Activated naive CD4-positive, alpha-beta T cell treated with anti-CD3 and anti-CD28 coated beads, Interleukin-2, amount 10 ng/mL, durations not matched to agents 7 days and 5 days (primary cell): Measurements from ENCODE around the gene SLC35E1.

Source experiments
- CTCF ChIA-PET: fragments of 350-600 bp; sonication (Branson Sonifier 250); formaldehyde crosslinking; loops from one replicate; lab custom pipeline; 2021; ENCODE audit warnings: antibody characterized with exemption; lab: Charles Lee
- DNase-seq: peaks from one replicate; pipeline ENCODE4 v3.0.0-alpha.2; 2020
- H3K27ac Mint-ChIP-seq: one replicate; pipeline ENCODE4 v1.8.0; 2021; ENCODE audit warnings: mild to moderate bottlenecking, moderate library complexity, mixed read lengths
- H3K27me3 Mint-ChIP-seq: one replicate; pipeline ENCODE4 v1.8.0; 2021; ENCODE audit warnings: mild to moderate bottlenecking, mixed read lengths
- H3K36me3 Mint-ChIP-seq: one replicate; pipeline ENCODE4 v1.8.0; 2021; ENCODE audit warnings: mixed read lengths
- H3K4me1 Mint-ChIP-seq: one replicate; pipeline ENCODE4 v1.8.0; 2021; ENCODE audit warnings: mixed read lengths
- H3K4me3 Mint-ChIP-seq: one replicate; pipeline ENCODE4 v1.8.0; 2021; ENCODE audit warnings: mild to moderate bottlenecking, moderate library complexity, mixed read lengths
- H3K9me3 Mint-ChIP-seq: one replicate; pipeline ENCODE4 v1.8.0; 2021; ENCODE audit warnings: mixed read lengths

SLC35E1 gene

GRCh38 chr19:16581971-16582343 lies 9.7 kb upstream of the SLC35E1 start:
- H3K27me3 Mint-ChIP-seq, result no peaks in the 10 kb centered on the region
- H3K4me1 Mint-ChIP-seq, result peaks cover 60% of the 10 kb centered on the region
- no peak overlapping the region for H3K4me3 Mint-ChIP-seq
- peak overlapping the region; percentile 97 for H3K27ac Mint-ChIP-seq
- CTCF ChIA-PET, result interaction anchor here (1.5 kb wide), 1 partner anchor 8 kb away, joined by 6 read pairs; no protein-coding TSS in a partner anchor
- no peaks in the 10 kb centered on the region for H3K9me3 Mint-ChIP-seq
- no peak for DNase-seq
- H3K36me3 Mint-ChIP-seq, result peaks cover 18% of the 10 kb centered on the region

DNA sequence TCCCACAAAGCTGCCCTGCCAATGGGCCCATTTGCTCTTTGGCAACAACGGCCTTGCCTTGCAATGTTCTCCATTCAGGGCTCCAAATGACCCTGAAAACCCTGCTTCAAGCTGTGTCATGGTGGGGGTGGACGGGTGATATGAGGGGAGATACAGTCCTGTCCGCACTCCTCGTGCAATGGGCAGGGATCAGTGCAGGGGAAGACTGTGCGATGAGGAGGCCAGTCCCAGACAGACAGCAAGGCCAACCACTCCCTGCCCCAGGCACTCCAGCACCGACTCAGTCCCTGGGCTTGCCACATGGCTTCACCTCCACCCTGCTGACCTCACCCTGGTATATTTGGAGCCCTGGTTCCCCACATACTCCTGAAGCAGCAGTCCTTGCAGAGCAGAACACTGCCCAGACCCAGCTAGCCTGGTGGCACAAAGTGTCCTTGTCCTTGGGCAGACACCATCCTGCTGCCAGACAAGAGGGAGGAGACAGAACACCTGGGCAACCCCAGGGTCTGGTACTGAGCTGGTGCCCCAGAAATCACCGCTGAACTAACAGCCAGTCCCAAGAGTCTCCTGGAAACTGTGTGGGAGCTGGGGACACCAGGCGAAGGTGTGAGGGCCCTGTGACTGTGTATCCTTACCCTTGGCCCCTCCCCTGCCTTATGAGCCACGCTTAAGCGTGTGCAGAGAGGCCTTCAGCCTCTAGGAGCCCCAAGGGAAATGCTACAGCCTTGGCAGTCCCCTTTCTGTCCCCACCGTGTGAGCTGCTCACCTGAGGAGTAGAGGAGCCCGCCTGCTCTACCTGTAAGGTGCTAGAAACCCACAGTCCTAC lies 9.1 kb upstream of the SLC35E1 start:
- no peaks in the 10 kb centered on the region for H3K9me3 Mint-ChIP-seq
- CTCF ChIA-PET, result interaction anchor here (1.5 kb wide), 1 partner anchor 8 kb away, joined by 6 read pairs; no protein-coding TSS in a partner anchor

GRCh38 chr19:16579381-16579780 lies 7.2 kb upstream of the SLC35E1 start:
- CTCF ChIA-PET, result no interaction called here
- Mint-ChIP-seq H3K9me3 (no peaks in the 10 kb centered on the region), H3K4me1 (peaks cover 47% of the 10 kb centered on the region), H3K36me3 (peaks cover 25% of the 10 kb centered on the region), H3K27me3 (no peaks in the 10 kb centered on the region), H3K4me3 (no peak overlapping the region), H3K27ac (peak overlapping the region; percentile 52)
- no peak for DNase-seq

More for the DNA sequence above, 9.1 kb upstream of the SLC35E1 start:
- peaks cover 54% of the 10 kb centered on the region for H3K4me1 Mint-ChIP-seq
- H3K4me3 Mint-ChIP-seq, result no peak overlapping the region
- DNase-seq, result no peak
- peaks cover 20% of the 10 kb centered on the region for H3K36me3 Mint-ChIP-seq
- H3K27ac Mint-ChIP-seq, result peak overlapping the region; percentile 97
- H3K27me3 Mint-ChIP-seq, result no peaks in the 10 kb centered on the region

DNA sequence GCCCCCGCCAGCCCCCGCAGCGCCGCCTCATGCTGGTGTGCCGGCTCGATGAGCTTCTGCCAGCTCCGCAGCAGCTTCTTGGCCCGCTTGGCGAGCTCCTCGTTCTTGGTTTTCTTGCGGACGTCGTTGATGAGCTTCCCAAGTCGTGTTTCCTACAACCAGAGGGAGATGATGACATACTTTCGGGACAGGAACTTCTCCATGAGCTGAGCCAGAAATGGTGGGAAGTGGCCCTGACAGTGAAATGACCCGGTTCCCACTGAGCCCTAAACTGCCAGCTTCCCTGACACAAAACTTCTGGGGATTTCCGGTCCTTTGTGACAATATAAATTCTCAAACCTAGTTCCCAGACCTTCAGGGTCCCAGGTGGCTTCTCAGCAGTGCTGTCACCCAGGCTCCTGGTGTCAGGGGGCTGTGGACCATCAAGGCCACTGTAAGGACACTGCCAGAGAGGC lies 5.3 kb upstream of the SLC35E1 start:
- no peak for DNase-seq
- Mint-ChIP-seq H3K4me1 (peaks cover 44% of the 10 kb centered on the region), H3K27ac (no peak overlapping the region), H3K27me3 (no peaks in the 10 kb centered on the region), H3K36me3 (peaks cover 38% of the 10 kb centered on the region), H3K4me3 (no peak overlapping the region), H3K9me3 (no peaks in the 10 kb centered on the region)
- CTCF ChIA-PET, result no interaction called here

GRCh38 chr19:16576690-16577530 lies 4.7 kb upstream of the SLC35E1 start:
- Mint-ChIP-seq H3K4me3 (no peak overlapping the region), H3K27me3 (no peaks in the 10 kb centered on the region), H3K4me1 (peaks cover 43% of the 10 kb centered on the region), H3K9me3 (no peaks in the 10 kb centered on the region), H3K27ac (no peak overlapping the region), H3K36me3 (peaks cover 40% of the 10 kb centered on the region)
- CTCF ChIA-PET, result no interaction called here
- no peak for DNase-seq

GRCh38 chr19:16575861-16576689 lies 3.9 kb upstream of the SLC35E1 start:
- Mint-ChIP-seq H3K36me3 (peaks cover 44% of the 10 kb centered on the region), H3K27me3 (no peaks in the 10 kb centered on the region), H3K9me3 (no peaks in the 10 kb centered on the region), H3K27ac (no peak overlapping the region), H3K4me3 (no peak overlapping the region), H3K4me1 (peaks cover 47% of the 10 kb centered on the region)
- DNase-seq, result no peak
- CTCF ChIA-PET, result no interaction called here

DNA sequence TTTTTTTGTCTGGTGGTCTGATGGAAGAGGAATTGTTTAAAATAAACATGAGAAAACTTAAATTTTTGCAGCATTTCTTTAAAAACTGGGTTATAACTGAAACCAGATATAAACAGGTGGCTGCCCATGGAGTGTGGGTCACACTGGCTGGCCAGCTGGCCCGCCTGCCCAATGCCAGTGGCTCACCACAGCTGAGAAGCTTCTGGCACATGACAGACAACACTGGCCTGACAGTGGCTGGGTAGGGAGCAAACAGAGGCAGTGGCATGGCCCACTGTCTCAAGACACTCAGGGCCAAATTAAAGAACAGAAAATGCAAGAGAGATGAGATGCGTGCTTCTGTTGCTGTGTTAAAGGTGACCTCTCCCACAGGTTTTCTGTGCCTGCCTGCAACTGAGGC lies 3.1 kb upstream of the SLC35E1 start:
- CTCF ChIA-PET, result no interaction called here
- no peaks in the 10 kb centered on the region for H3K27me3 Mint-ChIP-seq
- H3K27ac Mint-ChIP-seq, result peak overlapping the region; percentile 7
- peaks cover 53% of the 10 kb centered on the region for H3K4me1 Mint-ChIP-seq
- H3K36me3 Mint-ChIP-seq, result peaks cover 46% of the 10 kb centered on the region
- no peak overlapping the region for H3K4me3 Mint-ChIP-seq
- DNase-seq, result no peak
- H3K9me3 Mint-ChIP-seq, result no peaks in the 10 kb centered on the region

GRCh38 chr19:16573925-16574324 lies 1.7 kb upstream of the SLC35E1 start:
- peak overlapping the region; percentile 92 for H3K4me3 Mint-ChIP-seq
- H3K36me3 Mint-ChIP-seq, result peaks cover 49% of the 10 kb centered on the region
- H3K9me3 Mint-ChIP-seq, result no peaks in the 10 kb centered on the region
- H3K4me1 Mint-ChIP-seq, result peaks cover 57% of the 10 kb centered on the region
- peak overlapping the region; percentile 92 for H3K27ac Mint-ChIP-seq
- CTCF ChIA-PET, result interaction anchor here (0.6 to 2.5 kb wide), 4 partner anchors 8 to 20 kb away, joined by 3 to 11 read pairs (median 7); no protein-coding TSS in a partner anchor
- H3K27me3 Mint-ChIP-seq, result no peaks in the 10 kb centered on the region
- no peak for DNase-seq

DNA sequence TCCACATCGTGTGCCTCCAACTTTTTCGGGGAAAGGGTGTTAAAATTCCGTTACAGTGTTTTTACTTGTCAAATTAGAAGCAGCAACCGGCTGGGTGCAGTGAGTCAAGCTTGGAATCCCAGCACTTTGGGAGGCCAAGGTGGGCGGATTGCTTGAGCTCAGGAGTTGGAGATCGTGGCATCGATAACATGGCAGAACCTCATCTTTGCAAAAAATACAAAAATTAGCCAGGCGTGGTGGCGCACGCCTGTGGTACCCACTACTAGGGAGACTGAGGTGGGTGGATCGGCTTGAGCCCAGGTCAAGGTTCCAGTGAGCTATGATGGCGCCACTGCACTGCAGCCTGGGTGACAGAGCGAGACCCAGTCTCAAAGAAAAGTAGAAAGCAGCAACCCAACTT lies 1.1 kb upstream of the SLC35E1 start:
- Mint-ChIP-seq H3K4me3 (peak overlapping the region; percentile 92), H3K36me3 (peaks cover 50% of the 10 kb centered on the region), H3K9me3 (no peaks in the 10 kb centered on the region), H3K4me1 (peaks cover 59% of the 10 kb centered on the region), H3K27me3 (no peaks in the 10 kb centered on the region), H3K27ac (peak overlapping the region; percentile 92)
- DNase-seq, result no peak
- CTCF ChIA-PET, result interaction anchor here (1.8 to 2.5 kb wide), 3 partner anchors 9 to 14 kb away, joined by 6 to 11 read pairs (median 8); no protein-coding TSS in a partner anchor

- CTCF ChIA-PET, result interaction anchor here (0.8 to 2.5 kb wide), 2 partner anchors 16 kb away, joined by 4 to 8 read pairs; no protein-coding TSS in a partner anchor
Measured at GRCh38 chr19:16571822-16572331, 338 bp downstream of the SLC35E1 start.

GRCh38 chr19:16571283-16571682 lies 932 bp downstream of the SLC35E1 start:
- peaks cover 58% of the 10 kb centered on the region for H3K36me3 Mint-ChIP-seq
- DNase-seq, result no peak
- H3K27ac Mint-ChIP-seq, result peak overlapping the region; percentile 88
- H3K4me3 Mint-ChIP-seq, result peak overlapping the region; percentile 88
- CTCF ChIA-PET, result interaction anchor here (0.8 kb wide), 1 partner anchor 17 kb away, joined by 4 read pairs; no protein-coding TSS in a partner anchor
- no peaks in the 10 kb centered on the region for H3K27me3 Mint-ChIP-seq
- peaks cover 1% of the 10 kb centered on the region for H3K9me3 Mint-ChIP-seq
- H3K4me1 Mint-ChIP-seq, result peaks cover 75% of the 10 kb centered on the region

More at GRCh38 chr19:16571822-16572331, 338 bp downstream of the SLC35E1 start:
- Mint-ChIP-seq H3K9me3 (no peaks in the 10 kb centered on the region), H3K4me3 (peak overlapping the region; percentile 88), H3K4me1 (peaks cover 69% of the 10 kb centered on the region), H3K27me3 (no peaks in the 10 kb centered on the region), H3K36me3 (peaks cover 54% of the 10 kb centered on the region), H3K27ac (peak overlapping the region; percentile 88)
- peak; percentile 62 for DNase-seq

GRCh38 chr19:16569609-16570320 lies 2.5 kb downstream of the SLC35E1 start:
- Mint-ChIP-seq H3K9me3 (peaks cover 2% of the 10 kb centered on the region), H3K27ac (no peak overlapping the region), H3K4me3 (peak overlapping the region; percentile 32), H3K4me1 (peaks cover 76% of the 10 kb centered on the region), H3K27me3 (no peaks in the 10 kb centered on the region), H3K36me3 (peaks cover 60% of the 10 kb centered on the region)
- DNase-seq, result no peak
- CTCF ChIA-PET, result interaction anchor here (1.3 kb wide), 2 partner anchors 16 to 18 kb away, joined by 3 to 4 read pairs; no protein-coding TSS in a partner anchor
